ENCODE measurements around the gene NDUFS2. TPM values are rescaled to one million over a fixed set of nuclear protein-coding genes. Genes with fewer than 3 reads are reported as not detected.

NDUFS2 gene
- total and polyA plus RNA-seq, 2 of the 8 experiments (the other 6 are each of a cell fraction or from before 2014, with no cell fraction given): 95.1 to 113 TPM

GRCh38 chr1:161177112-161177935 lies 24.8 kb upstream of the NDUFS2 start, which contains the start of gene B4GALT3 (continued):
- TF ChIP-seq ATF2 (IDR thresholded peaks at IDR 0.05; ENCODE audit: low read length) (peak; percentile 59; the same call in 1 of the 2 replicates), SRF (IDR thresholded peaks at IDR 0.05; ENCODE audit: low read depth, low read length) (no peak), POLR2A (IDR thresholded peaks at IDR 0.05; ENCODE audit: control extremely low read depth in 1 of 2, low read depth in 2 of 2, low read length in 2 of 2) (peak; percentile 89 to 97), EGR1 (IDR thresholded peaks at IDR 0.05; ENCODE audit: borderline replicate concordance, low read depth, low read length) (peak; percentile 67; the same call in 1 of the 2 replicates), PHF8 (conservative IDR thresholded peaks at IDR 0.05; ENCODE audit: low read depth, low read length) (peak; percentile 99), NRF1 (IDR thresholded peaks at IDR 0.05; ENCODE audit: low read depth, low read length) (no peak), BRCA1 (IDR thresholded peaks at IDR 0.05; ENCODE audit: low read depth, low read length) (no peak), CBX5 (IDR thresholded peaks at IDR 0.05; ENCODE audit: low read depth, low read length) (no peak), CHD1 (IDR thresholded peaks at IDR 0.05; ENCODE audit: low read depth, low read length) (no peak), CBX8 (IDR thresholded peaks at IDR 0.05; ENCODE audit: borderline replicate concordance, low read depth, low read length) (no peak), SP2 (IDR thresholded peaks at IDR 0.05; ENCODE audit: low read length) (no peak)

Data from H1 (cell line).